ENCODE results near the gene EPB41L4B. TPM values are rescaled to one million over a fixed set of nuclear protein-coding genes. Genes with fewer than 3 reads are reported as not detected.

The EPB41L4B gene
- total RNA-seq, 1 donor from 2014 or later, result 0.41 TPM

DNA sequence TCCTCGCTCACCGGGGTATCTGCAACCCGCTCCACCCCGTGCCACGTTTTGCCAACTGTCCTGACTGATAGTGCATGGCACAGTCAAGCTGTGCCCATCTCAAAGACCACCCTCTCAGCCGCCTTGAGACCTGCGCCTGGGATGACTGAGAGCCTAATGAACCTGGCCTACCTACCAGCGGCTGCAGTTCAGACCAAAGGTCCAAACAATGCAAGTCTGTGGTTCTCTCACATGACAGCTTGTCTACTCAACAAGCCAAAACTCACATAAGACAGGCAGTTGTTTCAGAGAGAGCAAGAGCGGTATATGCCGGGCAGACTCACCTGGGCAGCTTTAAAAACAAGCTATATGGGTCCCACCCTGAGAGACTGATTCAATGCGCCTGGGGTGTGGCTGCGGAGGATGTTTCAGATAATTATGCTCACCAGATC is 70.5 kb downstream of the EPB41L4B start:
- Mint-ChIP-seq H3K4me1 (ENCODE audit: unreplicated experiment) (peaks cover 20% of the 10 kb centered on the region), H3K27me3 (ENCODE audit: unreplicated experiment) (no peaks in the 10 kb centered on the region)

DNA sequence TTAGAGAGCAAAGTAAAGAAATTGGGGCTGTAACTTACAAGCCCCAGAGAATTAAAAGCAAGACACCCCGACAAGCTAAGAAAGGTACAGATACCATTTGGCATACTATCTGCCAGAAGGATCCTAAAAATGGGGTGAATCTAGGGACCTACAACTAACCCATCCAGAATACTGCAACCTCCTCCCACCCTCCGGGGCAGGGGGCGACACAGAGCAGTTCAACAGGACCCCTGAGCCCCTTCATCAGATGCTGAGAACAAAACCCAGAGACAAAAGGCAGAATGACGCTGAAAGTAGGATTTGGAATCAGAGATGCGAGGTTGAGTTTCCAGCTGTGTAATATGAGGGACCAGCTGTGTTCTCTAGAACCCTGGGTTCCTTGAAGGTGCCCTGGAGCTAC is 71.2 kb downstream of the EPB41L4B start:
- TF ChIP-seq, protein P1, sequence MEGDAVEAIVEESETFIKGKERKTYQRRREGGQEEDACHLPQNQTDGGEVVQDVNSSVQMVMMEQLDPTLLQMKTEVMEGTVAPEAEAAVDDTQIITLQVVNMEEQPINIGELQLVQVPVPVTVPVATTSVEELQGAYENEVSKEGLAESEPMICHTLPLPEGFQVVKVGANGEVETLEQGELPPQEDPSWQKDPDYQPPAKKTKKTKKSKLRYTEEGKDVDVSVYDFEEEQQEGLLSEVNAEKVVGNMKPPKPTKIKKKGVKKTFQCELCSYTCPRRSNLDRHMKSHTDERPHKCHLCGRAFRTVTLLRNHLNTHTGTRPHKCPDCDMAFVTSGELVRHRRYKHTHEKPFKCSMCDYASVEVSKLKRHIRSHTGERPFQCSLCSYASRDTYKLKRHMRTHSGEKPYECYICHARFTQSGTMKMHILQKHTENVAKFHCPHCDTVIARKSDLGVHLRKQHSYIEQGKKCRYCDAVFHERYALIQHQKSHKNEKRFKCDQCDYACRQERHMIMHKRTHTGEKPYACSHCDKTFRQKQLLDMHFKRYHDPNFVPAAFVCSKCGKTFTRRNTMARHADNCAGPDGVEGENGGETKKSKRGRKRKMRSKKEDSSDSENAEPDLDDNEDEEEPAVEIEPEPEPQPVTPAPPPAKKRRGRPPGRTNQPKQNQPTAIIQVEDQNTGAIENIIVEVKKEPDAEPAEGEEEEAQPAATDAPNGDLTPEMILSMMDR (IDR thresholded peaks at IDR 0.05; ENCODE audit: unreplicated experiment), result no peak
- Mint-ChIP-seq H3K4me3 (ENCODE audit: unreplicated experiment) (no peak overlapping the region), H3K9me3 (ENCODE audit: unreplicated experiment) (no peaks in the 10 kb centered on the region), H3K27ac (ENCODE audit: unreplicated experiment) (no peak overlapping the region), H3K27me3 (ENCODE audit: unreplicated experiment) (no peaks in the 10 kb centered on the region), H3K36me3 (ENCODE audit: low read depth, unreplicated experiment) (no peaks in the 10 kb centered on the region), H3K4me1 (ENCODE audit: unreplicated experiment) (peaks cover 27% of the 10 kb centered on the region)
- peak; percentile 25 for DNase-seq (ENCODE audit: low spot score)

More for the DNA sequence above, 70.5 kb downstream of the EPB41L4B start:
- no peak overlapping the region for H3K4me3 Mint-ChIP-seq (ENCODE audit: unreplicated experiment)
- H3K27ac Mint-ChIP-seq (ENCODE audit: unreplicated experiment), result no peak overlapping the region
- TF ChIP-seq, protein P1 (IDR thresholded peaks at IDR 0.05; ENCODE audit: unreplicated experiment), result no peak
- no peaks in the 10 kb centered on the region for H3K36me3 Mint-ChIP-seq (ENCODE audit: low read depth, unreplicated experiment)
- no peaks in the 10 kb centered on the region for H3K9me3 Mint-ChIP-seq (ENCODE audit: unreplicated experiment)
- no peak for DNase-seq (ENCODE audit: low spot score)

DNA sequence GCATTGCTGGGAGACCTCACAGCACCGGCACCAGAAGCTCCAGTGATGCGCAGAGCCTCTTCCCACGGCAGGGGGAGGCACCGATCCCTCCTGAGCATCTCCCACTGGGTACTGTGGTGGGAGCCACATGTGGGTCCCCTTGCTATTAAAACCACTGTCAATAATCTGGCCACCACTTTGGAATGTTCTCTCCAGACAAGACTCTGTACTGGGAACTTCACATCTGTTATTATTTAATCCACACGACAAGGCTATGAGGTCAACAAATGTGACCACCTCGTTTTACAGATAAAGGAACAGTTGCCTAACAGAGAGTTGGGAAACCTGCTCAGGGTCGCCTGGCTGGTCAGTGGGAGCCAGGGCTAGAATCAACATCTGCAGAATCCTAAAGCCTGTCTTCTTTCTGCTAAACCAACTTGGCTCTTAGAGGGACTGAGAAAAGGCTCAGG is 72.7 kb downstream of the EPB41L4B start:
- no peak for DNase-seq (ENCODE audit: low spot score)
- Mint-ChIP-seq H3K9me3 (ENCODE audit: unreplicated experiment) (no peaks in the 10 kb centered on the region), H3K27ac (ENCODE audit: unreplicated experiment) (no peak overlapping the region), H3K4me1 (ENCODE audit: unreplicated experiment) (peaks cover 27% of the 10 kb centered on the region), H3K27me3 (ENCODE audit: unreplicated experiment) (peaks cover 1% of the 10 kb centered on the region), H3K36me3 (ENCODE audit: low read depth, unreplicated experiment) (no peaks in the 10 kb centered on the region), H3K4me3 (ENCODE audit: unreplicated experiment) (no peak overlapping the region)
- TF ChIP-seq, protein P1 (IDR thresholded peaks at IDR 0.05; ENCODE audit: unreplicated experiment), result no peak

DNA sequence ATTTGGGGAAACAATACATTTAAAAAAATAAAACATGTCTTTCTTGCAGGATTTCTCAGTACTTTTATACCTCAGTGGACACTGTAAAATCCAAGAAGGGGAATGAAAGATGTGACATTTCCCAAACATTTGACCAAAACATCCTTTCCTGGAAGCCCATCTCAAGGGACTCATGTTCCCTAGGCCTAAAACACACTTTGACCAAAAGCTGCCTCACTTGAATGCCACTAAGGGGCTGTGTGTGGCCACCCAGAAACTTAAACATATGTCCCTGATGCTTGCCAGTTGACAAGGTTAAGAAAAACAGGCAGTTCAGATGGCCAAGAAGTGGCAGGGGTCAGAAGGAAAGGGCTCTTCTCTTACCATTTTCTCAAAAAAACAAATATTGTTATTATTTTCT is 73.6 kb downstream of the EPB41L4B start:
- DNase-seq (ENCODE audit: low spot score), result no peak
- Mint-ChIP-seq H3K4me3 (ENCODE audit: unreplicated experiment) (no peak overlapping the region), H3K9me3 (ENCODE audit: unreplicated experiment) (no peaks in the 10 kb centered on the region), H3K27me3 (ENCODE audit: unreplicated experiment) (peaks cover 1% of the 10 kb centered on the region), H3K27ac (ENCODE audit: unreplicated experiment) (no peak overlapping the region), H3K4me1 (ENCODE audit: unreplicated experiment) (peaks cover 25% of the 10 kb centered on the region), H3K36me3 (ENCODE audit: low read depth, unreplicated experiment) (no peaks in the 10 kb centered on the region)
- TF ChIP-seq, protein P1 (IDR thresholded peaks at IDR 0.05; ENCODE audit: unreplicated experiment), result no peak

DNA sequence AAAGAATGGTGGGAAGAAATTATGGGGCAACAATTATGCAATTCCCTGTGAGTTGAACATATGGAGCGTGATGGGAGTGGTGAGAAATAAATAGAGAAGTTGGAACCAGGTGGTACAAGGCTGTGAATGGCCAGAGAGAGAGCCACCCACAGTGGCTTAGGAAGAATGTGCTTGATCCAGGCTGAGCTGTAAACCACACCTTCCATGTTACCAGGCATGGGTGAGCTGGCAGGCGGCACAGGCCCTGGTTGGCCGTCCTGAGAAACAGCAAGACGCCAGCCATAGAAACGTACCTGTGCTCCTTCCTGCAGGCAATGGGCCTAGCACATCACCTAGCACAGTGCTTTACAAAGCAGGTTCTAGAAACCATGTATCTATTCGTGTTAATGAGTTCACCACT is 74.3 kb downstream of the EPB41L4B start:
- H3K9me3 Mint-ChIP-seq (ENCODE audit: unreplicated experiment), result no peaks in the 10 kb centered on the region
- no peaks in the 10 kb centered on the region for H3K36me3 Mint-ChIP-seq (ENCODE audit: low read depth, unreplicated experiment)
- peaks cover 3% of the 10 kb centered on the region for H3K27me3 Mint-ChIP-seq (ENCODE audit: unreplicated experiment)
- no peak overlapping the region for H3K4me3 Mint-ChIP-seq (ENCODE audit: unreplicated experiment)
- peaks cover 18% of the 10 kb centered on the region for H3K4me1 Mint-ChIP-seq (ENCODE audit: unreplicated experiment)
- TF ChIP-seq, protein P1 (IDR thresholded peaks at IDR 0.05; ENCODE audit: unreplicated experiment), result no peak
- no peak overlapping the region for H3K27ac Mint-ChIP-seq (ENCODE audit: unreplicated experiment)
- DNase-seq (ENCODE audit: low spot score), result no peak
